ENCODE data around the gene POLH.

Gene POLH

DNA sequence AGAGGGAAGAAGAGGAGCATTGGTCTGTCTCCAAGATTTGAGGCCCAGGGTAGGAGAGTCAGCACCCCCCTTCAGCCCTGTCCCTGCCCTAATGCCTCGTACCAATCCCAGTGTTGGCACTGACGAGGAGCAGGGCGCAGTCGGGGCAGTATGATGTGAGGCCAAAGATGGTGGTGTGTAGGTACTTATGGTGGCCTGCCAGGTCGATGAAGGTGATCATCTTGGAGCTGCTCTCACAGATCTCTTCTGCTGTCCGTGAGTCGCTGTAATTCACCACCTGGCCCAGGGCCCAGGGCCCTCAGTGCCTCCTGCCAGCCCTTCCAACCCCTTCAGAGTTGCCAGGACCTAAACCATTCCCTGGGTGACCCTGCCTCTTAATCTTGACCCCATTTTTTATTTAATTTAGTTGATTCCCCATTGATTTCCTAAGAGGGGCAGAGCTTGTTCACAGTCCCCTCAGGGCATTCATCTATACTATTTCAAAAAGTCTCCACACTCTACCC is 48.9 kb downstream of the POLH start:
- TF ChIP-seq BHLHE40 (IDR thresholded peaks at IDR 0.05; ENCODE audit: borderline replicate concordance), result no peak
- TF ChIP-seq FOXA1 (IDR thresholded peaks at IDR 0.05), result no peak
- no peak for TF ChIP-seq L3MBTL2 (conservative IDR thresholded peaks at IDR 0.05)
- TF ChIP-seq ELF4 (IDR thresholded peaks at IDR 0.05), result no peak
- no peak for TF ChIP-seq LEF1 (IDR thresholded peaks at IDR 0.05; ENCODE audit: borderline replicate concordance)
- TF ChIP-seq ARNT (IDR thresholded peaks at IDR 0.05), result no peak
- TF ChIP-seq, protein P1, sequence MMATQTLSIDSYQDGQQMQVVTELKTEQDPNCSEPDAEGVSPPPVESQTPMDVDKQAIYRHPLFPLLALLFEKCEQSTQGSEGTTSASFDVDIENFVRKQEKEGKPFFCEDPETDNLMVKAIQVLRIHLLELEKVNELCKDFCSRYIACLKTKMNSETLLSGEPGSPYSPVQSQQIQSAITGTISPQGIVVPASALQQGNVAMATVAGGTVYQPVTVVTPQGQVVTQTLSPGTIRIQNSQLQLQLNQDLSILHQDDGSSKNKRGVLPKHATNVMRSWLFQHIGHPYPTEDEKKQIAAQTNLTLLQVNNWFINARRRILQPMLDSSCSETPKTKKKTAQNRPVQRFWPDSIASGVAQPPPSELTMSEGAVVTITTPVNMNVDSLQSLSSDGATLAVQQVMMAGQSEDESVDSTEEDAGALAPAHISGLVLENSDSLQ (IDR thresholded peaks at IDR 0.05), result no peak
- TF ChIP-seq SP1 (IDR thresholded peaks at IDR 0.05), result no peak
- TF ChIP-seq SUZ12 (IDR thresholded peaks at IDR 0.05), result no peak
- no peak for TF ChIP-seq HDGF (IDR thresholded peaks at IDR 0.05; ENCODE audit: borderline replicate concordance)
- no peak for TF ChIP-seq TARDBP (IDR thresholded peaks at IDR 0.05)
- no peak for TF ChIP-seq FOXM1 (IDR thresholded peaks at IDR 0.05; ENCODE audit: borderline replicate concordance)
- TF ChIP-seq NFRKB (IDR thresholded peaks at IDR 0.05), result no peak
- TF ChIP-seq CTBP1 (IDR thresholded peaks at IDR 0.05; ENCODE audit: borderline replicate concordance), result no peak
- TF ChIP-seq ZNF384 (IDR thresholded peaks at IDR 0.05), result no peak
- ChIA-PET POLR2A (interaction anchor here (1.3 kb wide), 1 partner anchor 10 kb away, joined by 6 read pairs; the partner anchor contains the start of gene MAD2L1BP), CTCF (no interaction called here)
- no peak for DNase-seq (ENCODE audit: extremely low spot score)

DNA sequence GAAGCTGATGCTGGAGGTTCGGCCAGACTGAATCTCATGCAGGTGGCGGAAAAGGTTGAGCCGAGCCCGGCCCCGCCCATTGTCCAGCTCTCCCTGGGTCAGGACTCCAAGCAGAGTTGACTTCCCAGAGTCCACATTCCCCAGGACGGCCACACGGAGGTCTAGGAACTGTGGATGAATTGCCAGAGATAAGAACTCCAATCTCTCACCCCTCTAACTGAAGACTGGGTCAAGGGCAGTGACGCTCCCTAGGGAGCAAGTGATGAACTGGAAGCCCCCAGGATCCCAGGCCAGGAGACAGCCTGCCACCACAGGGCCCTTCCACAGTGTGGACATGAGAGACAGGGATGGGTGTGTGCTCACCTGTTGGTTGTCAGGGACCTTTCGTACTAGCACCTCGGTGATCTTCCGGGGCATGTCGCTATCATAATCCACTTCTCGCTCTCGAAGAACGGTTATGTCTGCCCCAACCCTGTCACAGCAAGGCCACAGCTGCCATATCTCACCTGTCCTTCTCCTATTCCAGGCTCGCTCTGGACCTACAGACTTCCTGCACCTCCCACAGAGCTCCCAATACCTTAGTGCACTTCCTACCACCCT is 49.5 kb downstream of the POLH start:
- DNase-seq (ENCODE audit: extremely low spot score), result no peak
- CTCF ChIA-PET, result no interaction called here
- POLR2A ChIA-PET, result interaction anchor here (1.2 to 1.4 kb wide), 3 partner anchors 9 to 12 kb away, joined by 3 to 6 read pairs (median 3); partner anchors contain the start of gene MAD2L1BP
- TF ChIP-seq SP1 (IDR thresholded peaks at IDR 0.05) (no peak), CTBP1 (IDR thresholded peaks at IDR 0.05; ENCODE audit: borderline replicate concordance) (no peak), FOXA1 (IDR thresholded peaks at IDR 0.05) (no peak), TARDBP (IDR thresholded peaks at IDR 0.05) (no peak), ZNF384 (IDR thresholded peaks at IDR 0.05) (no peak), HDGF (IDR thresholded peaks at IDR 0.05; ENCODE audit: borderline replicate concordance) (no peak), NFRKB (IDR thresholded peaks at IDR 0.05) (no peak), BHLHE40 (IDR thresholded peaks at IDR 0.05; ENCODE audit: borderline replicate concordance) (no peak), FOXM1 (IDR thresholded peaks at IDR 0.05; ENCODE audit: borderline replicate concordance) (no peak)

DNA sequence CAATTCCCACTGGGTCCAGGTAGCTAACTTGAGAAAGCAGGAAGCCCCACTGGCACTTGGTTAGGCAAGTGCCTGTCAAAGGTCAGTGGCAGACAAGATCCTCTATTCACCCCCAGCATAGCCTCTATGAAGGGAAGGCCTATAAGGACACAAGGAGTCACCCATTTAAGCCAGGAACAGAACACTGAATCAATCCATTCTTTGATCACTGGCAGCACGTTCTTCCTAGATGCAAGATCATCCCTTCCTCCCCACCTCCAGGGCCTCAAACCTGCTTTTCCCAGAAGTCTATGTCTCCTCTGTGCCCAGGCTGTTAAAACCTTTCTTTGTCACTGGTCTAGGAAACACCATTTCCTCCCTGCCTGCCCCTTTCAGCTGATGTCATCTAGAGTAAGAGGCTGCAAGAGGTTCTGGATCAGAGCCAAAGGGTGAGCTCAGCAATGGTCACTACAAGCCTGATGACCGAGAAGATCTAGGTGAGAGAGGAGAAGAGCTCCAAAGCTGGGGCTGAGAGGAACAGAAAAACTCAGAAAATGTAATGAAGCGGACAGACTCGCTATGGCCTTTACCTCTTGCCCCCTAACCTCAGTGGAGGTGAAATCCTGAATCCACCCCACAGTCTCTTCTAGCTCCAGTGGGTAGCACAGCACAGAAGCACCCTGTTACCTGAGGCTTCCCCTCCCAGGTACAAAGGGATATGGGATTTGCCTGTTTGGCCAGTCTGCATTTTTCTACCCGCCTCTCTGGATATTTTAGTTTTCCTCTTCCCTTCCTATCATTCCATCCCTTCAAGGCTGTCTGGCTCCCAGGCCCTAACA is 51.2 kb downstream of the POLH start:
- peak; percentile 36 for DNase-seq (ENCODE audit: extremely low spot score)
- CTCF ChIA-PET, result interaction anchor here (0.7 kb wide), 1 partner anchor 19 kb away, joined by 3 read pairs; no protein-coding TSS in a partner anchor
- no peak for TF ChIP-seq TARDBP (IDR thresholded peaks at IDR 0.05)
- TF ChIP-seq SUZ12 (IDR thresholded peaks at IDR 0.05), result no peak
- no peak for TF ChIP-seq SP1 (IDR thresholded peaks at IDR 0.05)
- no peak for TF ChIP-seq CTBP1 (IDR thresholded peaks at IDR 0.05; ENCODE audit: borderline replicate concordance)
- TF ChIP-seq FOXA1 (IDR thresholded peaks at IDR 0.05), result no peak
- no peak for TF ChIP-seq HDGF (IDR thresholded peaks at IDR 0.05; ENCODE audit: borderline replicate concordance)
- POLR2A ChIA-PET, result interaction anchor here (0.7 to 1.9 kb wide), 6 partner anchors 8 to 51 kb away, joined by 3 to 10 read pairs (median 4); partner anchors contain the start of genes MAD2L1BP, POLH and XPO5

DNA sequence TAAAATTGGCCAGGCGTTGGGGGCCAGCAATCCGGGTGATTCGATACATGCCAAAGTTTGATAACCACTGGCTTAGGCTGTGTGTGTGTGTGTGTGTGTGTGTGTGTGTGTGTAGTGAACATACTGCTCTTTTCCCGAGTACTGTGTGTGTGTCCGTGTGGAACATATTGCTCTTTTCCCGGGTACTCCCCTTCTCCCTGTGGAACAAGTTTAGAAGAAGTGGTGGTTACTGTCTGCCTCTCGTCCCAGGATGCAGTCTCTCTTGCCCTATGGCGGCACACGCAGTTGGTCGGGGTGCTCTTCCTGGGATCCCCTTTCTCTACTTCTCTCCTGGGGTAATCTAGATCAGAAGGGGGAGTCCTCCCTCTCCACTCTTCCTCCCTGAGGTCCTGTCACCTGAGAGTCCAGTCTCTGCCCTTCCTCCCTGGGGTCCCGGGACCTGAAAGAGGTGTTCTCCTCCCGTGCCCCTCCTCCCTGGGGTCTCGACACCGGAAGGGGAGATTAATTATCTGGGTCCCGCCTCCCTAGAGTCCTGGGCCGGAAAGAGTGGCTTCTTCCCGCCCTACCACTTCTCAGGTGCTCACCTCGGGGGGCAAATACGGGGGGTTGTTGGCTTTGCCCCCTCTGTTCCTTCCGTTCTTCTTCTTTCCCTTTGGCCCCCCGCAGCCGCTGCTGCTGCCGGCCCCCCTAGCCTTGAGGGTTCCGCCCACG is 52.6 kb downstream of the POLH start:
- TF ChIP-seq SUZ12 (IDR thresholded peaks at IDR 0.05), result no peak
- no peak for TF ChIP-seq FOXA1 (IDR thresholded peaks at IDR 0.05)
- TF ChIP-seq L3MBTL2 (conservative IDR thresholded peaks at IDR 0.05), result no peak
- TF ChIP-seq BHLHE40 (IDR thresholded peaks at IDR 0.05; ENCODE audit: borderline replicate concordance), result no peak
- TF ChIP-seq FOXK2 (IDR thresholded peaks at IDR 0.05), result no peak
- TF ChIP-seq, protein P1 (IDR thresholded peaks at IDR 0.05), result no peak; the same call in 1 of the 2 replicates
- DNase-seq (ENCODE audit: extremely low spot score), result peak; percentile 51
- CTCF ChIA-PET, result no interaction called here
- POLR2A ChIA-PET, result interaction anchor here (0.8 to 2.3 kb wide), 25 partner anchors 8 to 618 kb away, joined by 3 to 32 read pairs (median 6); partner anchors contain the start of genes HSP90AB1, POLH, RSPH9 and VEGFA

DNA sequence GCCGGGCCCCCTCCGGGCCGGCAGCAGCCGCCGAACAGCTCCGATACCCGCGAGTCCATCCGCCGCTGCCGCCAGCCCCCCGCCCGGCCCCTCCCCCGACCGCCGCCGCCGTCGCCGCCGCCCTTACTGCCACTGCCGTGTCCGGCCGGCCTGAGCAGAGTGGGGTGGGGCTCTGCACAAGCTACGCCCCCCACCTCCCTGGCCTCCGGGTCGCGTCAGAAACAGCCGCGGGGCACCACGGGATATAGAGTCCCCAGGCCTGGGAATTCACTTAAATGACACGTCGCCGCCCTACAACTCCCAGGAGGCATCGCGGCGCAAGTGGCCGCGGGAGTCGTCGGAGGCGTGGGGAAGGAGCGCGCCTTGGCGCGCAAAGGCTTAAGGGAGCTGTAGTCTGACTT is 53.1 kb downstream of the POLH start, which contains the start of gene GTPBP2:
Gene GTPBP2 (minus strand): TSS at position 161 of the 401 bp plus-strand sequence. CDS start 102 bp downstream, at position 59.
- peak; percentile 95 for DNase-seq (ENCODE audit: extremely low spot score)
- TF ChIP-seq CTBP1 (IDR thresholded peaks at IDR 0.05; ENCODE audit: borderline replicate concordance) (no peak), ELF4 (IDR thresholded peaks at IDR 0.05) (peak; percentile 30; the same call in 1 of the 2 replicates)
- TF ChIP-seq, protein P1 (IDR thresholded peaks at IDR 0.05), result peak; percentile 61; the same call in 1 of the 2 replicates
- CTCF ChIA-PET, result interaction anchor here (0.6 to 0.8 kb wide), 3 partner anchors 20 to 423 kb away, joined by 3 to 4 read pairs (median 3); no protein-coding TSS in a partner anchor
- POLR2A ChIA-PET, result interaction anchor here (0.8 to 2.3 kb wide), 34 partner anchors 9 to 861 kb away, joined by 3 to 32 read pairs (median 4); partner anchors contain the start of genes HSP90AB1, POLH, RSPH9 and VEGFA
